NB4 (cell line): Measurements from ENCODE around the gene PALB2.

Experiments used
- MYC ChIP-seq: IDR thresholded peaks from 2 replicates; pipeline ENCODE4 v1.6.1; 2011; ENCODE audit warnings: low read depth, low read length
- POLR2A ChIP-seq: IDR thresholded peaks from 2 replicates; pipeline ENCODE4 v1.6.1; 2011; ENCODE audit warnings: mild to moderate bottlenecking; ENCODE audit not compliant: insufficient read length; ENCODE audit errors: extremely low read depth
- TF ChIP-seq, protein P1 (sequence below): IDR thresholded peaks from one replicate; pipeline ENCODE4 v1.5.1; 2012; ENCODE audit warnings: low read depth, low read length
- TF ChIP-seq, protein P2 (sequence below): IDR thresholded peaks from 2 replicates; pipeline ENCODE4 v1.6.1; 2011; ENCODE audit warnings: low read depth, low read length

DNA sequence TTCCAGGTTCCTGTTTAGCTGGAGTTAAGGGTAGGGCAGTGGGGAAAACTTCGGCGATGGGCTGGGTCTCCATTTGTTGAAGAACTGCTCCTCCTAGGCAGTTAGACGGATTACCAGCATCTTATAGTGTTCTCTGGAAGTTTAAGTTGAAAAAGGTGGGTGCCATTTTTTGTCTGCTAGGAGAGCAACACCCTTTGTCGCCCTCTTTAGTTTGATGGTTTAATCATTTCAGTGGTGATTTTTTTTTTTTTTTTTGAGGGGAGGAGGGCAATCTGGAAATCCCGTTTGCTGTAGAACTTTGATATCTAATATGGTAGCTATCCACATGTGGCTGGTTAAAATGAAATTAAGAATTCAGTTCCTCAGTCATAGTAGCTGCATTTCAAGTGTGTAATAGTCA is 79.5 kb downstream of the PALB2 start:
- TF ChIP-seq, protein P1, sequence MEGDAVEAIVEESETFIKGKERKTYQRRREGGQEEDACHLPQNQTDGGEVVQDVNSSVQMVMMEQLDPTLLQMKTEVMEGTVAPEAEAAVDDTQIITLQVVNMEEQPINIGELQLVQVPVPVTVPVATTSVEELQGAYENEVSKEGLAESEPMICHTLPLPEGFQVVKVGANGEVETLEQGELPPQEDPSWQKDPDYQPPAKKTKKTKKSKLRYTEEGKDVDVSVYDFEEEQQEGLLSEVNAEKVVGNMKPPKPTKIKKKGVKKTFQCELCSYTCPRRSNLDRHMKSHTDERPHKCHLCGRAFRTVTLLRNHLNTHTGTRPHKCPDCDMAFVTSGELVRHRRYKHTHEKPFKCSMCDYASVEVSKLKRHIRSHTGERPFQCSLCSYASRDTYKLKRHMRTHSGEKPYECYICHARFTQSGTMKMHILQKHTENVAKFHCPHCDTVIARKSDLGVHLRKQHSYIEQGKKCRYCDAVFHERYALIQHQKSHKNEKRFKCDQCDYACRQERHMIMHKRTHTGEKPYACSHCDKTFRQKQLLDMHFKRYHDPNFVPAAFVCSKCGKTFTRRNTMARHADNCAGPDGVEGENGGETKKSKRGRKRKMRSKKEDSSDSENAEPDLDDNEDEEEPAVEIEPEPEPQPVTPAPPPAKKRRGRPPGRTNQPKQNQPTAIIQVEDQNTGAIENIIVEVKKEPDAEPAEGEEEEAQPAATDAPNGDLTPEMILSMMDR: no peak
- TF ChIP-seq POLR2A: no peak
- TF ChIP-seq, protein P2, sequence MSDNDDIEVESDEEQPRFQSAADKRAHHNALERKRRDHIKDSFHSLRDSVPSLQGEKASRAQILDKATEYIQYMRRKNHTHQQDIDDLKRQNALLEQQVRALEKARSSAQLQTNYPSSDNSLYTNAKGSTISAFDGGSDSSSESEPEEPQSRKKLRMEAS: no peak
- TF ChIP-seq MYC: no peak
